ENCODE measurements around the gene CHSY1. TPM values are rescaled to one million over a fixed set of nuclear protein-coding genes. Genes with fewer than 3 reads are reported as not detected.

CHSY1 gene
- total RNA-seq, 2 experiments from 2014 or later: 50.5 to 59.4 TPM

DNA sequence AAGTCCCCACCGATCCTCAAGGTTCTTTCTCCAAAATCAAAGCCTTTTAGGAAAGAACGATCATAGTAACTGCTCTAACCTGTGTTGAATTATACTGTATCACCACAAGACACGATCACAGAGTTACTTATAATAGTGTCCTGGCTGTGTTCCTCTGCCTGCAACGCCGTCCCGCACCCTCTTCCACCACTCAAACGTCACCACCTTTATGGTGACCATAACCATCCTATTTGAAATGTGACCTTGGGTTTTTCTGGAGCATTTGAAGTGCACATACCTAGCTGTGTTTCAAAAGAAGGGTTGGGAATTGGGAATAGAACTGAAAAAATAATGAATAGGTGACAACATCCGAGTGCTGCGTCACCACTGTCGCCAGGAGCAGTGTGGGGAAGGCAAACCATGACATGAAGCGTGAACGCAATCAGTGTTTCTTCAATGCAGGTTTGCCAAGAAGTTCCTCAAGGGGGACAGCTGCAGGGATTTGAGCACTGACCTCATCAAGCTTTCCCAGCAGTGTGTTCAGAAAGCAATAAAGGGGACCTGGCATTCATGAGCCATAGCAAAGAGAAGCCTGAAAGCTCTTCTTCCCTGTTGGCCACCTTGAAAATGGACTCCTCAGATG, 26.2 kb upstream of the CHSY1 start:
- no peaks in the 10 kb centered on the region for H3K27me3 Mint-ChIP-seq
- peak overlapping the region; percentile 25 for H3K27ac Mint-ChIP-seq
- H3K4me3 Mint-ChIP-seq: peak overlapping the region; percentile 100
- H3K4me1 Mint-ChIP-seq: peaks cover 30% of the 10 kb centered on the region
- CTCF ChIA-PET: interaction anchor here (1.1 to 1.8 kb wide), 2 partner anchors 10 to 14 kb away, joined by 3 to 17 read pairs; no protein-coding TSS in a partner anchor
- H3K36me3 Mint-ChIP-seq: peaks cover 49% of the 10 kb centered on the region
- ATAC-seq (no peak), DNase-seq (no peak)
- H3K9me3 Mint-ChIP-seq (ENCODE audit: low read depth): no peaks in the 10 kb centered on the region

- Mint-ChIP-seq H3K27me3 (no peaks in the 10 kb centered on the region), H3K36me3 (peaks cover 50% of the 10 kb centered on the region), H3K4me1 (peaks cover 30% of the 10 kb centered on the region), H3K9me3 (ENCODE audit: low read depth) (no peaks in the 10 kb centered on the region), H3K4me3 (peak within 1 kb of the TSS; percentile 100), H3K27ac (peak within 1 kb of the TSS; percentile 99)
- ATAC-seq (peak; percentile 93), DNase-seq (peak; percentile 88)
- CTCF ChIA-PET: interaction anchor here (1.1 to 4.5 kb wide), 9 partner anchors 11 to 363 kb away, joined by 3 to 41 read pairs (median 13); partner anchors contain the start of gene SNRPA1
Observed at GRCh38 chr15:101277038-101277822, 25.4 kb upstream of the CHSY1 start, which contains the start of gene SELENOS. TSS of gene SELENOS (minus strand) at chr15:101277485. CDS start at chr15:101277417, 68 bp downstream.

- H3K4me3 Mint-ChIP-seq: peak overlapping the region; percentile 100
- no peaks in the 10 kb centered on the region for H3K9me3 Mint-ChIP-seq (ENCODE audit: low read depth)
- H3K4me1 Mint-ChIP-seq: peaks cover 30% of the 10 kb centered on the region
- no peaks in the 10 kb centered on the region for H3K27me3 Mint-ChIP-seq
- peak; percentile 55 for ATAC-seq
- peak overlapping the region; percentile 99 for H3K27ac Mint-ChIP-seq
- peak; percentile 81 for DNase-seq
- H3K36me3 Mint-ChIP-seq: peaks cover 50% of the 10 kb centered on the region
- CTCF ChIA-PET: interaction anchor here (1.0 to 4.5 kb wide), 14 partner anchors 9 to 387 kb away, joined by 3 to 41 read pairs (median 4); partner anchors contain the start of genes CHSY1 and SNRPA1
Observed at GRCh38 chr15:101276501-101277037, 24.7 kb upstream of the CHSY1 start.

DNA sequence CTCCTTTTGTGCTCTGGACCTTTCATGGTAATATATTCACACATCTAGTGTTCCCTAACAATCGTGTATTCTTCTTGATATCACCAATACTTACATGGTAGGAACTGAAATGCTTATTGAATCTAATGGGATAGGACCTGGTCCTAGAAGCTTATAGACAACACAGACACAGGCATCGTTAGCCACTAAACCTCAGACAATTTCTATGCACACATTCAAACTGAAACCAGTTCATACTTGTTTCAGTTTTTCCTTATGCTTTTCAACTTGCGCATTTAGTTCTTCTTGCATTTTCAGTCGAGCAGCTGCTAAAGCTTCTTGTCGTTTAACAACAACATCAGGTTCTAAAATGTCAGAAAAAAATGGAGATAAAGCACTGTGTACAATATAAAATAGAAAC, 23.2 kb upstream of the CHSY1 start:
- CTCF ChIA-PET: interaction anchor here (0.7 to 4.5 kb wide), 6 partner anchors 11 to 367 kb away, joined by 3 to 41 read pairs (median 13); no protein-coding TSS in a partner anchor
- Mint-ChIP-seq H3K36me3 (peaks cover 49% of the 10 kb centered on the region), H3K27me3 (no peaks in the 10 kb centered on the region), H3K4me3 (peak overlapping the region; percentile 100), H3K9me3 (ENCODE audit: low read depth) (no peaks in the 10 kb centered on the region), H3K27ac (peak overlapping the region; percentile 49), H3K4me1 (peaks cover 30% of the 10 kb centered on the region)
- ATAC-seq (no peak), DNase-seq (no peak)

- DNase-seq (peak; percentile 11), ATAC-seq (no peak)
- CTCF ChIA-PET: interaction anchor here (1.2 to 4.5 kb wide), 5 partner anchors 15 to 265 kb away, joined by 3 to 41 read pairs (median 16); no protein-coding TSS in a partner anchor
- Mint-ChIP-seq H3K4me1 (peaks cover 35% of the 10 kb centered on the region), H3K36me3 (peaks cover 48% of the 10 kb centered on the region), H3K4me3 (no peak overlapping the region), H3K9me3 (ENCODE audit: low read depth) (no peaks in the 10 kb centered on the region), H3K27ac (peak overlapping the region; percentile 12), H3K27me3 (no peaks in the 10 kb centered on the region)
Observed at GRCh38 chr15:101273534-101273933, 21.7 kb upstream of the CHSY1 start.

- Mint-ChIP-seq H3K36me3 (peaks cover 48% of the 10 kb centered on the region), H3K27ac (no peak overlapping the region), H3K9me3 (ENCODE audit: low read depth) (no peaks in the 10 kb centered on the region), H3K4me3 (no peak overlapping the region), H3K4me1 (peaks cover 30% of the 10 kb centered on the region), H3K27me3 (no peaks in the 10 kb centered on the region)
- ATAC-seq (no peak), DNase-seq (no peak)
- CTCF ChIA-PET: interaction anchor here (0.9 to 4.5 kb wide), 5 partner anchors 15 to 265 kb away, joined by 3 to 41 read pairs (median 16); no protein-coding TSS in a partner anchor
Observed at GRCh38 chr15:101272584-101272983, 20.7 kb upstream of the CHSY1 start.

DNA sequence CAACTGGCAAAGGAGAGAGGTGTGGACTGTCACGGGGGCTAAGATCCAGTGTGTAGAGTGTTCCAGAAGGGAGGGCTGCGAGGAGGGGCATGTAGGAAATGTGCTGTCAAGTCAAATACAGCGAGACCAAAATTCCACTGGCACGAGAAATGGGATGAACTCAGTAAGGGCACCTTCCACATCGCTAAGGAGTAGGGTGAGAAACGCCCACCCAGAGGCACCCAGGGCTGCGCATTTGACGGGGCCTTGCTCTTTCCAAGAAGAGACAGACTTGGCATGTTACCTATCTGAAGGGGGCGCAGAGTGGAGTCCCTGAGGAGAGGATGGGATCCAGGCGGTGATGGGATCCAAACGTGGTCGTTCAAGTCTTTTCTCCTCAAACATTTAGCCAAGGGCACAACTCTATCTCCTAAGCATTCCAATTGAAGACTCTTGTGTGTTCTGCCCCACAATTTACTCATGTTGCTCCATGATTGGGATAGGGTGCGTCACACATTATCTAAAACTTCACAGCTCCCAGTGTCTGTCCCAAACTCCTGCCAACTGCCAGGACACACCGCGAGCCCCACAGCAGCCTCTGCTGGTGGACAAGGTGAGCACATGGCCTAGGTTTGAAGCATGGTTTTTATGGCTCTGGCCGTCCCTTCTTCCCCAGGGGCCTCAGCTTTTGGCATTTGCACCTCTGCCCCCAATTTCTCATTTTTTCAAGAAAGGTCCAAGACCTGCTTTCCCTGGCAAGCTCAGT, 17.8 kb upstream of the CHSY1 start:
- Mint-ChIP-seq H3K4me3 (no peak overlapping the region), H3K4me1 (peaks cover 17% of the 10 kb centered on the region), H3K9me3 (ENCODE audit: low read depth) (no peaks in the 10 kb centered on the region), H3K27ac (no peak overlapping the region), H3K27me3 (no peaks in the 10 kb centered on the region), H3K36me3 (peaks cover 38% of the 10 kb centered on the region)
- CTCF ChIA-PET: interaction anchor here (0.7 to 1.7 kb wide), 7 partner anchors 9 to 262 kb away, joined by 3 to 5 read pairs (median 3); no protein-coding TSS in a partner anchor
- no peak for ATAC-seq
- DNase-seq: no peak

DNA sequence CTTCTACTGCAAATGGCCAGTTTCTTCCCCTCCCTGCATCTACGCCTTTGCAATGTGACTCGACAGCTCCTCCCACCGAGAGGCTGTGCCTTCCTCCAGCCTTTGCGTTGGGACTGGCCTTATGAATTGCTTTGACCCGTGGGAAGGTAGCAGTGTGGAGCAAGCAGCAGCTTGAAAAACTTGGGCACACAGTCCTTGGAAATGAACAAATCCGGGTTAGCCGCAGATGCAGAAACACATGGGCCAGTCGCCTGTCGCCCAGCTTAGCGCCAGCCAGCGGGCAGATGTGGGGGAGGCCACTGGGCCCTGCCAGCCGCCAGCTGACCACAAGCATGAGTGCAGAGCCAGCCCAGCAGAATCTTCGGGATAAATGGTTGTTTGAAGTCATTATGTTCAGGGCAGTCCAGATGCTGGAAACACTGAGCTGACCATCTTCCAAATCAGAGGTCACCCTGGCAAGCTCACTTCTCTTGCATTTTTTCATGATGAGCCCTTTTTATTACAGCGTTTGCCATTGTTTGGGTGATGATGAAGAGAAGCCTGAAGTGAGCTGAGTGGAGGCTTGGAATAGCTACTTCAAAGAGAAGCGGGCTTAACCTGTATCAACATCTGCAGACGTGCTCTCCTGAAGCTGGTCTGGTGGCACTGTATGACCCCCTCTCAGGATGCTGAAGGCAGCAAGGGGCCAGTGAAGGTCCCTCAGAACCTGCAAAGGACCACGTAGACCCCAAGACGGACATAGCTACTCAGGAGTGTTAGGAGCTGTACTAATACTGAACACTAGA, 15.7 kb upstream of the CHSY1 start:
- CTCF ChIA-PET: interaction anchor here (0.7 to 2.9 kb wide), 10 partner anchors 9 to 259 kb away, joined by 3 to 12 read pairs (median 4); no protein-coding TSS in a partner anchor
- no peak overlapping the region for H3K4me3 Mint-ChIP-seq
- H3K27me3 Mint-ChIP-seq: no peaks in the 10 kb centered on the region
- no peak for DNase-seq
- no peak for ATAC-seq
- no peaks in the 10 kb centered on the region for H3K9me3 Mint-ChIP-seq (ENCODE audit: low read depth)
- peaks cover 19% of the 10 kb centered on the region for H3K36me3 Mint-ChIP-seq
- no peak overlapping the region for H3K27ac Mint-ChIP-seq
- peaks cover 13% of the 10 kb centered on the region for H3K4me1 Mint-ChIP-seq

DNA sequence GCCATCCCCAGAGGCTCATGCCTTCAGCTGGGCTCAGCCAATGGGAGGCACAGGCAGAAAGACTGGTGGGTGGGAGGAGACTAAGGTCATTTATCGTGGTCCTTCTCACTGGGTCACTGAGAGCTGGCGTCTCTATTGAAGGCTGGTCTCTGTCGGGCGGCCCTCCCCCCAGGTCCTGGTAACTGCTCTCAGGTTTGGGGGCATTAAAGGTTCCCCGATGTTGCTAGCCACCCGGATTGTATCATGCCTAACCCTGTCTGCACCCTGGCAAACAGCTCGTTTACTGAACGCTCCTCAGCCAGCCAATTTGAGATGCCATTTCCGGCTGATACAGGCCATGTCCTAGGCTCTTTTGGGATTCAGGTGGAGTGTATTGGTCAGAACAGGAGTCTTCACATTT, 14.9 kb upstream of the CHSY1 start:
- Mint-ChIP-seq H3K9me3 (ENCODE audit: low read depth) (no peaks in the 10 kb centered on the region), H3K36me3 (peaks cover 16% of the 10 kb centered on the region), H3K27ac (no peak overlapping the region), H3K4me3 (no peak overlapping the region), H3K4me1 (peaks cover 13% of the 10 kb centered on the region), H3K27me3 (no peaks in the 10 kb centered on the region)
- ATAC-seq (no peak), DNase-seq (no peak)
- CTCF ChIA-PET: interaction anchor here (1.1 to 2.9 kb wide), 7 partner anchors 9 to 259 kb away, joined by 3 to 12 read pairs (median 6); no protein-coding TSS in a partner anchor

GRCh38 chr15:101266034-101266433, 14.2 kb upstream of the CHSY1 start:
- H3K9me3 Mint-ChIP-seq (ENCODE audit: low read depth): no peaks in the 10 kb centered on the region
- DNase-seq (no peak), ATAC-seq (no peak)
- no peak overlapping the region for H3K27ac Mint-ChIP-seq
- H3K4me3 Mint-ChIP-seq: no peak overlapping the region
- H3K36me3 Mint-ChIP-seq: peaks cover 9% of the 10 kb centered on the region
- peaks cover 13% of the 10 kb centered on the region for H3K4me1 Mint-ChIP-seq
- CTCF ChIA-PET: interaction anchor here (1.6 kb wide), 1 partner anchor 10 kb away, joined by 4 read pairs; no protein-coding TSS in a partner anchor
- no peaks in the 10 kb centered on the region for H3K27me3 Mint-ChIP-seq

DNA sequence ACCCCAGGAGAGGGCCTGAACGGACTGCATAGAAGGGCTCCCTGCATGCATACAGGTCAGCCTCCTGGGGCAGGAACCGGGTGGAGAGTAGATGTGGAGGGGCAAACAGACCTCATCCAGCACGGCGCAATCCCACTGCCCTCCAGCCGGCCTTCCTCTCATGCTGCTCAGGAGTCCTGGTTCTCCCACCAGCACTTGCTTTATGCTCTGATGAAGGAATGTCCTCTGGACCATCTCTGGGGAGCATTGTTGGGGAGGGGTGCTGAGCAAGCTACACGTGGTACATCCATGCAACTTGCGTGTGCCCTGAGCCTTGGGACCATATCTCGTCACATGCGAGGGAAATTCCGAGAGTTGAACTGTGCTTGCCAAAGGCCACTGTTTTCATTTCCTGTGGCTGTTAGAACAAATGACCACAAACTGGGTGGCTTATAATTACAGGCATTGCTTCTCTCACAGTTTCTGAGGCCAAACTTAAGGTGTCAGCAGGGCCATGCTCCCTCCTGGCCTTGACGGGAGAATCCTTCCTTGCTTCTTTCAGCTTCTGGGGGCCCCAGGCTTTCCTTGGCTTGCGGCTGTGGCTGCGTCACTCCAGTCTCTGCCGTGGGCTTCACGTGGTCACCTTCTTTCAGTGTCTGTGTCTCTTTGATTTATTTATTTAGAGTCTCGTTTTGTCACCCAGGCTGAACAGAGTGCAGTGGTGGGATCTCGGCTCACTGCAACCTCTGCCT, 13.2 kb upstream of the CHSY1 start:
- no peak overlapping the region for H3K27ac Mint-ChIP-seq
- H3K4me1 Mint-ChIP-seq: peaks cover 13% of the 10 kb centered on the region
- DNase-seq: no peak
- ATAC-seq: no peak
- H3K36me3 Mint-ChIP-seq: peaks cover 5% of the 10 kb centered on the region
- CTCF ChIA-PET: interaction anchor here (0.6 to 1.0 kb wide), 2 partner anchors 13 to 250 kb away, joined by 3 read pairs; partner anchors contain the start of gene CHSY1
- no peaks in the 10 kb centered on the region for H3K9me3 Mint-ChIP-seq (ENCODE audit: low read depth)
- H3K4me3 Mint-ChIP-seq: no peak overlapping the region
- peaks cover 6% of the 10 kb centered on the region for H3K27me3 Mint-ChIP-seq

Measured in activated CD8-positive, alpha-beta memory T cell treated with anti-CD3 and anti-CD28 coated beads, Interleukin-2, amount 10 ng/mL, durations not matched to agents 7 days and 5 days (primary cell).